ENCODE measurements around the gene SYDE1.
"Not testable (repeated sequence)": the region's sequence is repeated elsewhere in the genome, so short reads cannot be mapped to it uniquely, and the experiment has no call there.

Gene SYDE1, protein sequence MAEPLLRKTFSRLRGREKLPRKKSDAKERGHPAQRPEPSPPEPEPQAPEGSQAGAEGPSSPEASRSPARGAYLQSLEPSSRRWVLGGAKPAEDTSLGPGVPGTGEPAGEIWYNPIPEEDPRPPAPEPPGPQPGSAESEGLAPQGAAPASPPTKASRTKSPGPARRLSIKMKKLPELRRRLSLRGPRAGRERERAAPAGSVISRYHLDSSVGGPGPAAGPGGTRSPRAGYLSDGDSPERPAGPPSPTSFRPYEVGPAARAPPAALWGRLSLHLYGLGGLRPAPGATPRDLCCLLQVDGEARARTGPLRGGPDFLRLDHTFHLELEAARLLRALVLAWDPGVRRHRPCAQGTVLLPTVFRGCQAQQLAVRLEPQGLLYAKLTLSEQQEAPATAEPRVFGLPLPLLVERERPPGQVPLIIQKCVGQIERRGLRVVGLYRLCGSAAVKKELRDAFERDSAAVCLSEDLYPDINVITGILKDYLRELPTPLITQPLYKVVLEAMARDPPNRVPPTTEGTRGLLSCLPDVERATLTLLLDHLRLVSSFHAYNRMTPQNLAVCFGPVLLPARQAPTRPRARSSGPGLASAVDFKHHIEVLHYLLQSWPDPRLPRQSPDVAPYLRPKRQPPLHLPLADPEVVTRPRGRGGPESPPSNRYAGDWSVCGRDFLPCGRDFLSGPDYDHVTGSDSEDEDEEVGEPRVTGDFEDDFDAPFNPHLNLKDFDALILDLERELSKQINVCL

DNA sequence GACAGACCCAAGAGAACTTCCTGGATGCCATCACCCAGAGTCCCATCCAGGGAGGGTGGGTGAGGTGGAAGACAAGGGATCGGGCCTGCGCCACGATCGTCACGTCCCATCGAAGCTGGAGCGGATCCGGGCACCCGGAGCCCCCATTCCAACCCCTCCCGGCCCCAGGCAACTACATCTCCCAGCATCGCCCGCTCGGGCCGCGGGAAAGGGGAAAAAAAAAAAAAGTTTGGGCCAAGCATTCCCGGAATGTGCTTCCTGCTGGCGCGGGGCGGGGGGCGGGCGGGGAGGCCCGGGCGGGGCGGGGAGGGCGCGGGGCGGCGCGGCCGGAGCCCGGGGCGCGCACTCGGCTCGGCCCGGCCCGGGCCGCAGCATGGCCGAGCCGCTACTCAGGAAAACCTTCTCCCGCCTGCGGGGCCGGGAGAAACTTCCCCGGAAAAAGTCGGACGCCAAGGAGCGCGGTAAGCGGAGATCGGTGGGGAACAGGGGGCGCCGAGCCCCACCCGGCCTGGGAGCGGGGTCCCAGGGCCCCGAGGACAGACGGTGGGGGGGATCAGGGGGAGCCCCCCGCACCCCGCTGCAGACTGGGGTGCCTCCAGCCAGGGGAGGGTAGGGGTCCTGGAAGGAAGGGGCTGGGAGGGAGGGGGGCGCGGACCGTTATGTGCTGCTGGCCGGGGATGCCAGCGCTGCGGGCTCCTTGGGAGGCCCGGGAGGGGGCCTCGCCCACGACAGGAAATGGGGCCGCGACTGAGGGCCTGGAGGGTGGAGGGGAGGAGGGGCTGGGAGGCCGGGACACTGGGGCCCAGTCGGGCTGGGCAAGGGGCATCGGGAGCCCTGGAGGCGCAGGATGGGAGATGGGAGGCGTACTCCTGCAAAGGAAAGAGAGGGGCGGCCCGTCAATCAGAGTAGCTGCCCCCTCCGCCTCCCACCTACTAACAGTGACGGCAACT is at the start of gene SYDE1:
Gene SYDE1 (plus strand): TSS at position 341 of the 950 bp plus-strand sequence. CDS start 33 bp downstream, at position 374.
- DNase-seq = no peak

DNA sequence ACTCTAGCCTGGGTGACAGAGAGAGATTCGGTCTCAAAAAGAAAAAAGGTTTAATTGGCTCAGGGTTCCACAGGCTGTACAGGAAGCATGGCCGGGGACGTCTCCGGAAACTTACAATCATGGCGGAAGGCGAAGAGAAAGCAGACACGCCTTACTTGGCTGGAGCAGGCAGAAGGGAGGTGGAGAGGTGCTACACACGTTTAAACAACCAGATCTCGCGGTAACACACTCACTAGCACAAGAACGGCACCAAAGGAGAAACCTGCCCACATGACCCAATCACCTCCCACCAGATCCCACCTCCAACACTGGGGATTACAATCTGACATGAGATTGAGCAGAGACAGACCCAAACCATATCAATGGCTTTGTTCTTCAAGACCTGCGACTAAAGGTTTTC is 45.2 kb upstream of the SYDE1 start:
- DNase-seq = no peak

DNA sequence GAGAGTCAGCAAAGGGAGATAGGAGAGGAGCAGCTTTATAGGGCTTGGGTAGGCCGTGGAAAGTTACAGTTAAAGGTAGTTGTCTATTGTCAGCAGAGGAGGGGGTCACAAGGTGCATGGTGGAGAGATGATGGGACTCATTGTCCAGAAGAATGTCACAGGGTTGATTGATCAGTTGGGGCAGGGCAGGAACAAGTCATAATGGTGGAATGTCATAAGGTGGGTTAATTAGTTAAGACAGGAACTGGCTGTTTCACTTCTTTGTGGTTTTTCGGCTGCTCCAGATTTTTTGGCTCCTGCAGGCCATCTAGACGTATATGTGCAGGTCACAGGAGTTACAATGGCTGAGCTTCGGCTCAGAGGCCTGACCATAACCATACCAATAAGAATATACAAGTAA is 36.8 kb upstream of the SYDE1 start:
- DNase-seq = not testable (repeated sequence)

DNA sequence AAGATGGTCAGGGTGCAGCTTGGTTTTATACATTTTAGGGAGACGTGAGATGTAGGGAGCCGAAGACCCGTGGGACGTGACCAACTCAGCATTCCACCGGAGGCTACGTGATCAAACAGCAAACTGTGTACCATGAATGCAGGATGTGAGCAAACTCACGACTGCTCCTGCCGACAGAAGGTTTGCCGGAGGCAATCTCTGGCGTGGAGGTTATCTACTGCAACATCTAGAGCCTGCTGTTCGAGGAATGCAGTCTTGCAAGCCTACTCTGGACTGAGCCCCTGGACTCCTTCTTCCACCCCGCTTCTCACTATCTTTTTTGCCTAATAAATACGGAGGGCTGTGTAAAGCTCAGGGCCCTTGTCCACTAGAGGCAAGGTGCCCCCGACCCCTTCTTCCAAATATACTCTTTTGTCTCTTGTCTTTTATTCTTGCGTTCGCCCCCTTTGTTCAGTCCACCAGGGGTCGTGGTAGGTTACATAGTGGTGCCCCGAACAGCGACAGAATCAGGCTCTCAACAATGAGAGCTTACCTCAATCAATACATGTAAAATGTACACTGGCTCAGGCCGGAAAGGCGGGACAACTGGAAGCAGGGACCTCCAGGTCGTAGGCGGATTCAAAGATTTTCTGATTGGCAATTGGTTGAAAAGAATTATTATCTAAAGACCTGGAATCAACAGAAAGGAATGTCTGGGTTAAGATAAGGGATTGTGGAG is 34.1 kb upstream of the SYDE1 start:
- DNase-seq = no peak

DNA sequence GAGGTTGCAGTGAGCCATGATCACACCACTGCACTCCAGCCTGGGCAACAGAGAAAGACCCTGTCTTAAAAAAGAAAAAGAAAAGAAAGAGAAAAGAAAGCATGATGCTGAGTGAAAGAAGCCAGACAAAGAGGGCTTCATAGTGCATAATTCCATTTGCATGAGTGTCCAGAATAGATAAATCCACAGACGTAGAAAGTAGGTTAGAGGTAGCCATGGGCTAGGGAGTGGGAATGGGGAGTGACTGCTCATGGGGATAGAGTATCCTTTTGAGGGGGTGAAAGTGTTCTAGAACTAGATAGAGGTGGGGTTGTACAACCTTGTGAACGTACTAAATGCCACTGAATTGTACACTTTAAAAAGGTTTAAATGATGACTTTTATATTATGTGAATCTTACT is 32.8 kb upstream of the SYDE1 start:
- DNase-seq = no peak

DNA sequence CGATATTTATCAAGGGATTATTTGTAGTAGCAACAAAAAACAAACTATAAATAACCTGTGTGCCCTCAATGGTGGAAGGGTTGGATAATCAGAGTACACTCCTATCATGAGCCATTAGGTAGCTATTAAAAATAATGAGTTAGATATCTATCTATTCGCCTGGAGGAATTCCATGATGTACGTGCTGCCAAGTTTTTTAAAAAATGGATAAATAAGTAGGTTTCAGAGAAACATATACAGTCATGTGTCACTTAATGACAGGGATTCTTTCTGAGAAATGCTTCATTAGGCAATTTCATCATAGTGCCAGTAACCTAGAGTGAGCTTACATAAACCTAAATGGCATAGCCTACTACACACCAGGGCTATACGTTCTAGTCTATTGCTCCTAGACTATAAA is 31.4 kb upstream of the SYDE1 start:
- no peak for DNase-seq

DNA sequence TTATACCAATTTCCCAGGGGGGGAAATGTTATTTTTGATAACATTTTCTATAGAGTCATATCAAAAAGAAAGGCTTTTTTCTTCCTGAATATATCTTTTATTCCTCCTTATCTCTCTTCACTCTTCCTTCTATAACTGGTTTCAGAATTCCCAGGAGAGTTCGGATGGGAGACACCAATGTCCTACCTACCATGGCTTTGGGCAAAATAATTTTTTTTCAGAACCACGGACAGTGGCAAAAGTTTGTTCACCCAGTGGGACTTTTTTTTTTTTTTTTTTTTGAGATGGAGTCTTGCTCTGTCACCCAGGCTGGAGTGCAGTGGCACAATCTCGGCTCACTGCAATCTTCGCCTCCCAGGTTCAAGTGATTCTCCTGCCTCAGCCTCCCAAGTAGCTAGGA is 27.2 kb upstream of the SYDE1 start:
- DNase-seq = not testable (repeated sequence)

DNA sequence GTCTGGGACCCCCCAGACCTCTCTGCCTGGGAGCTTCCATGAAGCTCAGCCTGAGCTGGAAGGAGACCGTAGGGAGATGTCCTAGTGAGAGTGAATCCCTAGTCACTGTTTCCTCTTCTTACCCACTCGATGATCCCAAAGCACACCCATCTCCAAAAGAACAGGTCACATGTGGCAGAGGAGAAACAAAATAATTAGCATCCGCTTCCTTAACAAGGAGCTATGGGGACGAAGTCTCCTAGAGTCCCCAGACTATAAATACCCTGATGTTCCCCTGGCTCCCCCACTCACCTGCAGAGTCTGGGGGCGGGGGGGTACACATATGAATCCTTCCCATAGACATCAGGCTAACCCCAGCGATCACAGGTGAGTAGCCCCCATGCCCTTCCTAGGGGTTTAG is 25.3 kb upstream of the SYDE1 start, which contains the start of gene OR1I1:
Gene OR1I1 (plus strand): TSS at position 301 of the 400 bp plus-strand sequence. CDS start 4,855 bp downstream, outside the sequence.
- DNase-seq = no peak

DNA sequence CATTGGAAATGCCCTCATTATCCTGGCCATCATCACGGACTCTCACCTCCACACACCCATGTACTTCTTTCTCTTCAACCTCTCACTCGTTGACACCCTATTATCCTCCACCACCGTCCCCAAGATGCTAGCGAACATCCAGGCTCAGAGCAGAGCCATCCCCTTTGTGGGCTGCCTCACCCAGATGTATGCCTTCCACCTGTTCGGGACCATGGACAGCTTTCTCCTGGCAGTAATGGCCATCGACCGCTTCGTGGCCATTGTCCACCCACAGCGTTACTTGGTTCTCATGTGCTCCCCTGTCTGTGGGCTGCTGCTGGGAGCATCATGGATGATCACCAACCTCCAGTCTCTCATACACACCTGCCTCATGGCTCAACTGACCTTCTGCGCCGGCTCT is 20.0 kb upstream of the SYDE1 start:
- no peak for DNase-seq

DNA sequence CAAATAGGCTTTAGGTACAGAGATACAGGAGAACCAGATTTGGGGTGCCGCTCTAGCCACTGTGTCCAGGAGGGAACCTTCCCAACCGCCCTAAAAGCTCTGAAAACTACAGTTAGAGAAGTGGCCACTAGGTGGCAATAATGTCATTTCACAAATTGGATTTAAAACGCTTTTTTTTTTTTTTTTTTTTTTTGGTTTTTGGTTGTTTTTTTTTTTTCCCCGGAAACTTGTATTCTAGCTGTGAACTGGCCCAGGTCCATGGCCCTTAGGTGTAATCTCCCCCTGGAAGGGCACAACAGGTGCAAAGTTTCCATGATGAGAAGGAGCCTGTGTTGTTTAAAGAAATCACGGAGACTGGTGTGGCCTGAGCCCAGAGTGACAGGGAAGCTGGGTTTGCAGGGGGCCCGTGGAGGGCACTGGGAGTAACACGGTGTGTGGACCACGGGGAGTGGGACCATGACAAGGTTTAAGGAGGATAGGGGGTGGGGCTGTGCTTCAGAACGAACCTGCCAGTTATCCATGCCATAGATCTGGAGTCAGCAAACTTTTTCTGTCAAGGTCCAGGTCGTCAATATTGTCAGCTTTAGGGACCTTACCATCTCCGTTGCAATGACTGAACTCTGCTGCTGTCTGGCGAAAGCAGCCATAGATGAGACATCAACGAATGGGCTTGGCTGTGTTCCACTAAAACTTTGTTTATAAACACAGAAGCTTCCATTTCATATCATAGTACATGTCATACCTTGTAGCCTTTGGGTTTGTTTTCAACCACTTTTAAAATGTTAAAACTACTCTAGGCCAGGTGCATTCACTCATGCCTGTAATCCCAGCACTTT is 15.1 kb upstream of the SYDE1 start:
- DNase-seq = peak in 1 of 4 experiments; percentile 26

DNA sequence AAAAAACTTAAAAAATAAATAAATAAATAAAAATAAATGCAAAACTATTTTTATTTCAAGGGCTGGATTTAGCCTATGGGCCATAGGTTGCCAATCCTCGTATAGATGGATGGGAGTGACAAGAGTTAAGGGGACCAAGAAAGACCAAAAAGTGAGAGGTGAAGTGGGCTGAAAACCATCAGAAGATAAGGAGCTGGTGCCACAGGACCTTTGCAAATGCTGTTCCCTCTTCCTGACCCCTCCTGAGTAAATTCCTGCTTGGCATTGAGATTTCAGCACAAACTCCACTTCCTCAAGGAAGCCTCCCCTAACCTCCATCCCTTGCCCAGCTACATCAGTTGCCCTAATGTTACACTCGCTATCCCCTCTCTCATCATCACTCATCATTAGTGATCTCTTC is 14.2 kb upstream of the SYDE1 start:
- DNase-seq = no peak

DNA sequence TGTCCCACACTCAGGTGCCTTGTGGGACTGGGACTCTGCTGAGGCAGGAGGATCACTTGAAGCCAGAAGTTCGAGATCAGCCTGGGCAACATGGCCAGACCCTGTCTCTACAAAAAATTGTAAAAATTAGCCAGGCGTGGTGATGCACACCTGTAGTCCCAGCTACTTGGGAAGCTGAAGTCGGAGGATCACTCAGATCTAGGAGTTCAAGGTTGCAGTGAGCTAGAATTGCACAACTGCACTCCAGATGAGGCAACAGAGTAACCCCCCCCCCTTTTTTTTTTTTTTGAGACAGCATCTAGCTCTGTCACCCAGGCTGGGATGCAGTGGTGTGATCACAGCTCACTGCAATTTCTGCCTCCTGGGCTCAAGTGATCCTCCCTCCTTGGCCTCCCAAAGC is 11.0 kb upstream of the SYDE1 start:
- DNase-seq = no peak

DNA sequence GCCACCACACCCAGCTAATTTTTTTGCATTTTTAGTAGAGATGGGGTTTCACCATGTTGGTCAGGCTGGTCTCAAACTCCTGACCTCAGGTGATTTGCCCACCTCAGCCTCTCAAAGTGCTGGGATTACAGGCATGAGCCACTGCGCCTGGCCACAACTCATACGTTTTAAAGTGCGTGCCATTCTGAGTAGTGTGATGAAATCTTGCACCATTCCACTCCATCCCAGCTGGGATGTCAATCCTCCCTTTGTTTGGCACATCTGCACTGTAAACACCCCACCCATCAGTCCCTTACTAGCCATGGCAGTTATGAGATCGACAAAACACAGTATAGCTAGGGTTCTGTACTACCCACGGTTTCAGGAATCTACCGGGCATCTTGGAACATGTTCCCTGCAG is 9.2 kb upstream of the SYDE1 start:
- not testable (repeated sequence) for DNase-seq

DNA sequence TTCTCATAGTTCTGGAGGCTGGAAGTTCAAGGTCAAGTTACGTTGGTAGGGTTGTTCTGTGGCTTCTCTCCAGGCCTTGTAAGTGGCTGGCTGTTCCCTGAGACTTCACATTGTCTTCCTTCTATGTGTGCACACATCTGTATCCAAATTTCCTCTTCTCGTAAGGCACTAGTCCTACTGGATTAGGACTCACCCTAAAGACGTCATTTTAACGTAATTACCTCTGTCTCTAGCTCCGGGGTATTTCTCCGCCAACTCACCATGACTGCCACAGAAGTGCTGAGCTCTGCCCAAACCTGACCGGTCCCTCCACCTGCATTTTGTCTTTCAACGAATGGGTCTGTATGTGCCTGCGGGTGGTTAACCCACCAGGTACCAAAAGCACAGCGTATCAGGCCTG is 8.7 kb upstream of the SYDE1 start:
- DNase-seq = no peak

DNA sequence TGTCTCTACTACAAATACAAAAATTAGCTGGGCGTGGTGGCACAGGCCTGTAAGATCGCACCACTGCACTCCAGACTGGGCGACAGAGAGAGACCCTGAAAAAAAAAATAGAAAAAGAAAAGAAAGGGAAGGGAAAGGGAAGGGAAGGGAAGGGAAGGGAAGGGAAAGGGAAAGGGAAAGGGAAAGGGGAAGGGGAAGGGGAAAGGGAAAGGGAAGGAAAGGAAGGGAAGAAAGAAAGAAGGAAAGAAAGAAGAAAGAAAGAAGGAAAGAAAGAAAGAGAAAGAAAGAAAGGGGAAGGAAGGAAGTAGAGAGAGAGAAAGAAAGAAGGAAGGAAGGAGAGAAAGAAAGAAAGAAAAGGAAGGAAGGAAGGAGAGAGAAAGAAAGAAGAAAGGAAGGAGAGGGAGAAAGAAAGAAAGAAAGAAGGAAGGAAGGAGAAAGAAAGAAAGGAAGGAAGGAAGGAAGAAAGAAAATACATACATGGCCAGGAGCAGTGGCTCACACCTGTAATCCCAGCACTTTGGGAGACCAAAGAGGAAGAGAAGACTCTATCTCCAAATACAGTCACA is 8.1 kb upstream of the SYDE1 start:
- DNase-seq = no peak

DNA sequence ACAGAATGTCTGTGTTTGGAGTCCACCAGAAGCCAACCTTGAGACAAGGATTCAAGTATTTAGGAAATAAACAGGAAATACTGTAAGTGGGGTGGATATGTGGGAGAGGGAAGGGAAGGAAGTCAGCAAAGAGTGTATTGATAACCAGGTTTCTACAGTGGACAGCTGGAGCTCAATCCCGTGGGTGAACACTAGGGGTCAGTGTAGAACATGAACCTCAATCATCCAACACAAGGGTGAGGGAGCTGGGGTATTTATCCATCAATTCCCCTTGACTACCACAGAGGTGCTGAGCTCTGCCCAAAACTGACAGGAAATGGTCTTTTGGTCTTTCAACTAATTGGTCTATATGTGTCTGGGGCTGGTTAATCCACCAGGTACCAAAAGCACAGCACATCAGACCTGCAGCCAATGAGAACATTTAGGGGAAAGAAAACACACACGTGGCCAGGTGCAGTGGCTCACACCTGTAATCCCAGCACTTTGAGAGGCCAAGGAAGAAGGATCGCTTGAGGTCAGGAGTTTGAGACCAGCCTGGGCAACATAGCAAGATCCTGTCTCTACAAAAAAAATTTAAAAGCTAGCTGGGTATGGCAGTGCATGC is 5.6 kb upstream of the SYDE1 start:
- peak in 1 of 4 experiments; percentile 26 for DNase-seq

DNA sequence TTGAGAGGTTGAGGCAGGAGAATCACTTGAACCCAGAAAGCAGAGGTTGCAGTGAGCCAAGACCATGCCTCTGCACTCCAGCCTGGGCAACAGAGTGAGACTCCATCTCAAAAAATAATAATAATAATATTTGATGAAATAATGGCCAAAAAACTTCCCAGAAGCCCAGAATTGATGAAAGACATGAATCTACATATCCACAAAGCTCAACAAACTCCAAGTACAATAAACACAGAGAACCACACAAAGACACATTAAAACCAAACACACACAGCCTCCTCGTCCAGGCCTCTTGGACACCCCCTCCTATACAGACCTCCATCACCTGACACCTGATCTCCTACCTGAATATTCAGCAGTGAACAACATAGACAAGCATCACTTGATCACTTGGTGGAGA is 3.2 kb upstream of the SYDE1 start:
- no peak for DNase-seq

DNA sequence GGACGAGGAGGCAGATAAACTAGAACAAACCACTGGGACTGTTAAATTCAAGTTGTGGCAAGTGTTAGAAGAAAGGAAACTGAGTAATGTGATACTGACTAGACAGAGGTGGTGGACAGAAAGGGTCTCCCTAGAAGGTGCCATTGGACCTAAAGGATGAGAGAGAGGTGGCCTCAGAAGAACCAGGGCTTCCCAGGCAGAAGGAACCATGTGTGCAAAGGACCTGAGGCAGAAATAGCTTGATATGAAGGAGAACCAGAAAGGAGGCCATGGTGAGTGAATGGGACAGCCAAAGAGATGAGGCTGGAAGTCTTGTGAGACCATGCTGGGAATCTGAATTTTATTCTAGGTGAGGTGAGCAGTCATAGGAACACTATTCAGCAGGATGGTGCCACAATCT is 2.8 kb upstream of the SYDE1 start:
- no peak for DNase-seq

DNA sequence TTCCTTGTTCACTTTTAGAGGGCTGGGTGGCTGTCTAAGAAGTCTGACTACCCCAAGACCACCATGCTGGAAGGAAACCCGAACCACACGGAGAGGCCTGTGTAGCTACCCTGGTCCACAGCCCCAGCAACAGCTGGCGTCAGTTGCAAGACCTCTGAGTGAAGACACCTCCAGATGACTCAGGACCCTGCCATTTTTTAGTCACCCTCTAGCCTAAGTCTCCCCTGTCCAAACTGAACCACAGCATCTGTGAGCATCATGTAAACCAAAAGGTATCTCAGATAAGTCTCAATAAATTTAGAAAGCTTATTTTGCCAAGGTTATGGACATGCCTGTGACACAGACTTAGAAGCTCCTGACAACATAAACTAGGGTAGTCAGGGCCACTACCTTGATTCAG is 2.2 kb upstream of the SYDE1 start:
- no peak for DNase-seq

DNA sequence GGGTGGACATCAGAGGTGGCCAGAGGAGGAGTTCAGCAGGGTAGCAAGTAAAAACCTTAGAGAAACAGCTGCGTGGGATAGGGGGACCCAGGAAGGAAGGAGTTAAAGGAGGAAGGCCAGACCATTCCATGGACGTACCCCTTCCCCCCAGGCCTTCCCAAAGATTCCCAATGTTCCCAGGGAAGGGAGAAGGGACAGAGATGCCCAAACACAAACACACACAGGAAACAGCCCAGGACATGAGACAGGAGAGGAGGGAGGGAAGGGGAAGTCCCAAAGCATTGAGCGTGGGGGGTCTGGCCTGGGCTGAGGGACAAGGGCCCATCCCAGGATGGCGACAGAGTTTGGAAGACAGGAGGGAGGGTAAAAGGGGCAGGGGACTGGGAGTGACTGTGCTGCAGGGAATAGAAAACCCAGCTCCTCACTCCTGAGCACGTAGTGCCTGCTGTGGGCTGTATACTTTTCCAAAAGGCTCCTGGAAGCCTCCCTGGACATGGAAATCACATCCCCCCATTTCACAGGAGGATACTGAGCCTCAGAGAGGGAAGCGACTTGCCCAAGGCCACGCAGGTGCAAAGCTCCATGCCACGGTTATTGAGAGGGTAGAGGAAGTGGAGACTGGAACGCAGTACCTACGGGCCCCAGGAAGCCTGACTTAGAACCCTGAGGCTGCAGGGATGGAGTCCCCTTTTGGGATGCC is 1.1 kb downstream of the SYDE1 start:
- no peak for DNase-seq
